Tibial nerve (tissue), 4 donors: ENCODE data around the gene NRAS.

Experiments used
- EP300 ChIP-seq, 2 donors: sonication (generic); formaldehyde crosslinking; IDR thresholded peaks; one replicate each; pipeline ENCODE4 v1.6.1; 2017; ENCODE audit warnings: antibody characterized with exemption in 2 of 2, mild to moderate bottlenecking in 1 of 2
- POLR2A ChIP-seq, 2 donors: fragments of 450-650 bp; IDR thresholded peaks; one replicate each; pipeline ENCODE4 v1.6.1; 2017; ENCODE audit warnings: antibody characterized with exemption in 2 of 2, mild to moderate bottlenecking in 2 of 2, moderate library complexity in 2 of 2
- TF ChIP-seq, protein P1 (sequence below), 5 experiments: fragments of 200-600 bp in 3 of 5; fragments of 450-650 bp in 2 of 5; sonication (generic) in 3 of 5; IDR thresholded peaks; one replicate each; pipeline ENCODE4 v1.5.1; 2016 to 2019; ENCODE audit warnings: antibody characterized with exemption in 5 of 5, mild to moderate bottlenecking in 3 of 5, moderate library complexity in 2 of 5

DNA sequence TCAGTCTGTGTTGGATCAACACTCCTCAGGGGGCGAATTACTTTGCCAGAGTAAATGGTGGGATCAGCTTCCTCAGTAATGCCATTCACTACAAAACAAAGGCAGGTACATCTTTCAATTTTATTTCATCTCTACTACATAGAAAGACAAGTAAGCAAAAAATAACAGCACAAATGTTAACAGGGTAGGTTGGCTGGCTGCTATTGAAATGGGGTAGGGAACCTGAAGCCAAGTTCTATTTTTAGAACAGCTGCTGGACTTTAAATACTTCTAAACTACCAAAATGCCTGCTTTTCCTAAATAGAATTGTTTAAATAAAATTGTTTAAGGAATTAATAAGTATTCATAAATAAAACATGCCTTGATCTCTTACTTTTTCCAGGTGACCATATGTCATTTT lies 7.3 kb upstream of the NRAS start:
- TF ChIP-seq, protein P1, sequence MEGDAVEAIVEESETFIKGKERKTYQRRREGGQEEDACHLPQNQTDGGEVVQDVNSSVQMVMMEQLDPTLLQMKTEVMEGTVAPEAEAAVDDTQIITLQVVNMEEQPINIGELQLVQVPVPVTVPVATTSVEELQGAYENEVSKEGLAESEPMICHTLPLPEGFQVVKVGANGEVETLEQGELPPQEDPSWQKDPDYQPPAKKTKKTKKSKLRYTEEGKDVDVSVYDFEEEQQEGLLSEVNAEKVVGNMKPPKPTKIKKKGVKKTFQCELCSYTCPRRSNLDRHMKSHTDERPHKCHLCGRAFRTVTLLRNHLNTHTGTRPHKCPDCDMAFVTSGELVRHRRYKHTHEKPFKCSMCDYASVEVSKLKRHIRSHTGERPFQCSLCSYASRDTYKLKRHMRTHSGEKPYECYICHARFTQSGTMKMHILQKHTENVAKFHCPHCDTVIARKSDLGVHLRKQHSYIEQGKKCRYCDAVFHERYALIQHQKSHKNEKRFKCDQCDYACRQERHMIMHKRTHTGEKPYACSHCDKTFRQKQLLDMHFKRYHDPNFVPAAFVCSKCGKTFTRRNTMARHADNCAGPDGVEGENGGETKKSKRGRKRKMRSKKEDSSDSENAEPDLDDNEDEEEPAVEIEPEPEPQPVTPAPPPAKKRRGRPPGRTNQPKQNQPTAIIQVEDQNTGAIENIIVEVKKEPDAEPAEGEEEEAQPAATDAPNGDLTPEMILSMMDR (IDR thresholded peaks at IDR 0.05) = no peak
- TF ChIP-seq POLR2A (IDR thresholded peaks at IDR 0.05) = no peak
- no peak for TF ChIP-seq EP300 (IDR thresholded peaks at IDR 0.05)
